ENCODE results near the gene RMDN3.

The RMDN3 gene

DNA sequence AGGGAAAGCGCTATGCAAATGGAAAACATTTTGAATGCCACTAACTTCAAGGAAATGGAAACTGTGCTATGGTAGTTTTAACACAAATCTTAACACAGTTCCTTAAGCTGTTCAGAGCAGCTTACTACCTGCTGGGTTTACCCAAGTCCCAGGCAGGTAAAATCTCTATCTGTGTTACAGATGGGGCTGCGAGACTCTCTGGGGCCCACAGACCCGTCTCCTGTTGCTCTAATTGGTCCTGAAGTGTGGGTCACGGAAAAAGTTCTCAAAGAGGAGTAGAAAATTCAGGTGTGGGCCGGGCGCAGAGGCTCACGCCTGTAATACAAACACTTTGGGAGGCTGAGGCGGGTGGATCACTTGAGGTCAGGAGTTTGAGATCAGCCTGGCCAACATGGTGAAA lies 34.9 kb upstream of the RMDN3 start:
- TF ChIP-seq SPI1 (IDR thresholded peaks at IDR 0.05; ENCODE audit: low read depth, low read length): no peak
- TF ChIP-seq POLR2A (IDR thresholded peaks at IDR 0.05; ENCODE audit: low read depth, low read length): no peak
- TF ChIP-seq POLR2AphosphoS5 (IDR thresholded peaks at IDR 0.05; ENCODE audit: low read depth, low read length): no peak
- no peak for TF ChIP-seq POU2F2 (IDR thresholded peaks at IDR 0.05; ENCODE audit: low read depth, low read length)
- TF ChIP-seq PAX5 (IDR thresholded peaks at IDR 0.05; ENCODE audit: insufficient read depth, low read length, severe bottlenecking): no peak
- TF ChIP-seq TAF1 (IDR thresholded peaks at IDR 0.05; ENCODE audit: low read depth, low read length): no peak
- DNase-seq (ENCODE audit: insufficient read length, low spot score) (no peak), FAIRE-seq (no peak)

DNA sequence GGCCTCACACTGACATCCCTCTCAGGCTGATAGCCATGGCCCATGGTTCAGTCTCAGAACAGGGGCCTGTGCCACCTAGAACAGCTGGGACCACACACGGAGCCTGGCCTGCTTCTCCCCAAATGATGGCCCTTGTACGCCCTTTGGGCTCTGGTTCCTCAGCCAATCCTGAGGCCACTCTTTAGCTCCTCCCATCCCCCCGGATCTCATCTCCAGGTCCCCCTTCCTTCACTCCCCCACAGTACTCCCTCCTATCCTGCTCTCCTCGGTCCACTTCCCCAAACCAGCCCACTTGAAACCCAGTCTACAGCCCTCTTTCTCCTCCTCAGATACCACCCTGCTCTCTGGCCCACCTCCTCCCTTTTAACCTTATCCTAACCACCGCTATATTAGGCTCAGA lies 34.1 kb upstream of the RMDN3 start:
- no peak for DNase-seq (ENCODE audit: insufficient read length, low spot score)
- FAIRE-seq: no peak
- TF ChIP-seq POLR2A (IDR thresholded peaks at IDR 0.05; ENCODE audit: low read depth, low read length) (no peak), SPI1 (IDR thresholded peaks at IDR 0.05; ENCODE audit: low read depth, low read length) (no peak), TAF1 (IDR thresholded peaks at IDR 0.05; ENCODE audit: low read depth, low read length) (no peak), POLR2AphosphoS5 (IDR thresholded peaks at IDR 0.05; ENCODE audit: low read depth, low read length) (no peak), PAX5 (IDR thresholded peaks at IDR 0.05; ENCODE audit: insufficient read depth, low read length, severe bottlenecking) (no peak), POU2F2 (IDR thresholded peaks at IDR 0.05; ENCODE audit: low read depth, low read length) (no peak)

DNA sequence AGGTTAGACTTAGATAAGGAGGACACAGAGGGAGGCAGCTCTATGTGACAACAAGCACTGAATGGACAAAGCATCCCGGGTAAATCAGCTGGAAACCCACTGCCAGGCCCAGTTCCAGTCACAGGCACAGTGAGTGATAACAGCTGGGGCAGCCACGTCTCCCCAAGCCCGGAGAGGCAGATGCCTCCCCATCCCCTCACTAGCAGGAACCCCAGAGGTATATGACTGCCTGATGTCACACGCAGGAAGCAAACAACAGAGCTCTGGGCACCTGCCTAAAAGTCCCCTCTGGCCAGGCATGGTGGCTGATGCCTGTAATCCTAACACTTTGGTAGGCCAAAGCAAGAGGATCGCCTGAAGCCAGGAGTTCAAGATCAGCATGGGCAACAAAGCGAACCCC lies 32.9 kb upstream of the RMDN3 start:
- DNase-seq (ENCODE audit: insufficient read length, low spot score) (no peak), FAIRE-seq (no peak)
- TF ChIP-seq POU2F2 (IDR thresholded peaks at IDR 0.05; ENCODE audit: low read depth, low read length): no peak
- no peak for TF ChIP-seq SPI1 (IDR thresholded peaks at IDR 0.05; ENCODE audit: low read depth, low read length)
- TF ChIP-seq TAF1 (IDR thresholded peaks at IDR 0.05; ENCODE audit: low read depth, low read length): no peak

DNA sequence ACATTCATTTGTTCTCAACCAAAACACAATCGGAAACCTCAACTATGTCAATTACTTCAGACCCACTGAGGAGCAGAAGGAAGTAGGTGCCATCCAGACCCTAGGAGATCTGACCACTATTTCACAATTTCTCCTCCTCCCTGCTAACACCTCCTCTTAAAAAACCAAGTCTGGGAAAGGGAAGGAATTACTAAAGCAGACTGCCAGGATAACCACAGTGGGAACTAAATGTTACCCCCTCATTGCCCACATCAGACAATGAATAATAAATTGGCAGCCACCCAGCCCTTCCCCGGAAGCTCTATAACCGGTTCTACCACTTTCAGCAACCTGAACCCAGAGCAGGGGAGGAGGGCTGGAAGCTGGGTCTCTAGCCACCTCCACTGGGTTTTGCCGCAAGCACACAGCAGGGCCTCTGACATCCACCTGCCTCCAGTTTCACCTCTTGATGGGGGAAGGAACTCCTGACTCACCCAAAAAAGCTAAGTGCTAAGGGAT lies 32.3 kb upstream of the RMDN3 start:
- no peak for TF ChIP-seq SPI1 (IDR thresholded peaks at IDR 0.05; ENCODE audit: low read depth, low read length)
- TF ChIP-seq TAF1 (IDR thresholded peaks at IDR 0.05; ENCODE audit: low read depth, low read length): no peak
- TF ChIP-seq POLR2A (IDR thresholded peaks at IDR 0.05; ENCODE audit: low read depth, low read length): no peak
- TF ChIP-seq PAX5 (IDR thresholded peaks at IDR 0.05; ENCODE audit: insufficient read depth, low read length, severe bottlenecking): no peak
- no peak for TF ChIP-seq POU2F2 (IDR thresholded peaks at IDR 0.05; ENCODE audit: low read depth, low read length)
- TF ChIP-seq POLR2AphosphoS5 (IDR thresholded peaks at IDR 0.05; ENCODE audit: low read depth, low read length): no peak
- DNase-seq (ENCODE audit: insufficient read length, low spot score) (no peak), FAIRE-seq (no peak)

DNA sequence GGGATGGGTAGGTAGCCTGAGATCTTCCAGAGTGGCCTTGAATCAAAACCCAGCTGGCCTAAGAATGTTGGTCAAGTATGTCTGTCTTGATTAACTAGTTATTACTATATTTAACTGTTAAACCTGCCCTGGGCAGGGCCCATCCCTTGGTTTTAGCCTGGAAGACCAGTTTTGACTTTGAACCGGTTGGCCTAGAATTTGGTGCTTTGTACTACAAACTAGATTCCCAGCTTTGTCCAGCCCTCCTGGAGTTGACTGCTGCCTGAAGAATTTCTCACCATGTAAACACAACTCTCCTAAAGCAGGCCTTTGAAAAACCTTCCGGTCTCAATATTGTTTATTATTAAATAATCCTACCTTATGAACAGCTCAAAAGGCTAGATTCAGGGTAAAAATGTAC lies 30.8 kb upstream of the RMDN3 start:
- FAIRE-seq (no peak), DNase-seq (ENCODE audit: insufficient read length, low spot score) (no peak)
- TF ChIP-seq SPI1 (IDR thresholded peaks at IDR 0.05; ENCODE audit: low read depth, low read length) (no peak), TAF1 (IDR thresholded peaks at IDR 0.05; ENCODE audit: low read depth, low read length) (no peak), POLR2A (IDR thresholded peaks at IDR 0.05; ENCODE audit: low read depth, low read length) (no peak), POU2F2 (IDR thresholded peaks at IDR 0.05; ENCODE audit: low read depth, low read length) (no peak), PAX5 (IDR thresholded peaks at IDR 0.05; ENCODE audit: insufficient read depth, low read length, severe bottlenecking) (no peak), POLR2AphosphoS5 (IDR thresholded peaks at IDR 0.05; ENCODE audit: low read depth, low read length) (no peak)

DNA sequence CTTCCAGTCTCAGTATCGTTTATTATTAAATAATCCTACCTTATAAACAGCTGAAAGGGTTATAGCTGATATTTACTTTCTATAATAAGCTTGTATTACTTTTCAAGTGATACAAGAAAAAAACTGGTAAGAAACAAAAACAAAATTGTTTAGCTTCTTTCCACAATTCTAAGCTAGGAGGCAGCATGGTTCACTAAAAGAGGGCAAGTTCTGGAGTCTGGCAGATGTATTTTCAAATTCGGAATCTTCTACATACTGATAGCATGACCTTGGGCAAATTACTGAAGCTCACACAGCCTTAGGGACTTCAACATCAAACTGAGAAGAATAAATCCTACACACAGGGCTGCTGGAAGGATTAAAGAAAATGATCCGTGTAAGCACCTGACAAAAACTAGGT lies 30.1 kb upstream of the RMDN3 start:
- TF ChIP-seq TAF1 (IDR thresholded peaks at IDR 0.05; ENCODE audit: low read depth, low read length) (no peak), POLR2AphosphoS5 (IDR thresholded peaks at IDR 0.05; ENCODE audit: low read depth, low read length) (no peak), POU2F2 (IDR thresholded peaks at IDR 0.05; ENCODE audit: low read depth, low read length) (no peak), PAX5 (IDR thresholded peaks at IDR 0.05; ENCODE audit: insufficient read depth, low read length, severe bottlenecking) (no peak), SPI1 (IDR thresholded peaks at IDR 0.05; ENCODE audit: low read depth, low read length) (no peak), POLR2A (IDR thresholded peaks at IDR 0.05; ENCODE audit: low read depth, low read length) (no peak)
- DNase-seq (ENCODE audit: insufficient read length, low spot score) (no peak), FAIRE-seq (no peak)

DNA sequence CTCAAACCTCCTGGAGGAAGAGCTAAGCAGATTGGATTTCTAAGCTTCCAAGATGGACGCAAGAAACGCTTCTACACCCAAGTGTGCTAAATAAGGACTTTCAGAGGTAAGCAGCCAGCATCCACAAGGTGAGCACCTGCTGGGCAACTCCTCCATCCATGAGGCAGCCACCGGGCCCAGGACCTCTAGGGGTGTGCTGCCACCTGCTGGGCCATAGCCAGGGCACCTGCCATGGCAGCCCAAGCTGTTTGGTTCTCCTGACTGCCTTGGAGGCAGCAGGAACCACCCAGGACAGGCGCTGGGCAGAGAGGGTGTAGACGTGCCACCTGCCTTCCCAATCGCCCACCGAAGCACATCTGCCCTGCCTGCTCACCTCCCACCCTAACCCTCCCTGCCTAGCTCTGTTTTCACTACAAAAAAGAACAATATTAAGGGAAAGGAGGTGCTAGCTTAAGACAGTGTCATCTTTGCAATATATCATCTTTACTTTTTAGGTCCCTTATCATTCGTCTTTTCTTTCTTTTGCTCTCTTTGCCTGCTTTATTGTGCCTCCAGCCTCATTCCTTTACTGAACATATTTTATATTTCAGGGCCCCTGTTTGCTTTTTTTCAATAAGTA lies 27.7 kb upstream of the RMDN3 start:
- FAIRE-seq: peak; percentile 99
- TF ChIP-seq SPI1 (IDR thresholded peaks at IDR 0.05; ENCODE audit: low read depth, low read length) (no peak), POLR2A (IDR thresholded peaks at IDR 0.05; ENCODE audit: low read depth, low read length) (no peak), TAF1 (IDR thresholded peaks at IDR 0.05; ENCODE audit: low read depth, low read length) (no peak), PAX5 (IDR thresholded peaks at IDR 0.05; ENCODE audit: insufficient read depth, low read length, severe bottlenecking) (no peak), POLR2AphosphoS5 (IDR thresholded peaks at IDR 0.05; ENCODE audit: low read depth, low read length) (no peak), POU2F2 (IDR thresholded peaks at IDR 0.05; ENCODE audit: low read depth, low read length) (no peak)
- peak; percentile 64 for DNase-seq (ENCODE audit: insufficient read length, low spot score)

DNA sequence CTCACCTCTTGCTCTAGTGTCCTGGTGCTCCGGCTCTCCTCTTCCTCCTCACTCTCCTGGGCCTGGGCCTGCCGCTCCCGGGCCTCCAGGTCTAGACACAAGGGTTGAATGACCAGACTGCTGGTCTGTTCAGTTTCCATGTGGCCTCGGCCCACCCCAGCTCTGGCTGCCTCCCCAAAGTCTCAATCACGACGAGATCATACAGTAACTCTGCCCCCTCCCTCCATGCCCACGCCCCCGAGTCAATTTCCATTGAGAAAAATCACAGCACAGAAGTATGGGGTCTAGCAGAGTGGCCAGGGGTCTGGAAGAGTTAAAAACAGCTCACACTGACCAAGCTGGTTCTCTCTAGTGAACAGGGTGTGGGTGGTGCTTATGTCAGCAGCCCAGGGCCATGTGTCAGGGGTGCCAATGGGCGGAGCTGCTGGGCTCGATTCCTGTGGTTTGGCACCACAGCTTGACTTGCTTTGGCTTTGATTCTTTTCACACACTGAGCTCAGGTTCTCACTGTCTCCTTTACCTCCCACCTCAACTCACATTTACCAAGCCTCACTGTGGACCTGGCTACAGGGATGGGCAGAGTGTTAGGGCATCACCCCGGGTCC lies 21.6 kb upstream of the RMDN3 start:
- DNase-seq (ENCODE audit: insufficient read length, low spot score) (no peak), FAIRE-seq (no peak)
- TF ChIP-seq POLR2AphosphoS5 (IDR thresholded peaks at IDR 0.05; ENCODE audit: low read depth, low read length) (no peak), SPI1 (IDR thresholded peaks at IDR 0.05; ENCODE audit: low read depth, low read length) (no peak), POLR2A (IDR thresholded peaks at IDR 0.05; ENCODE audit: low read depth, low read length) (no peak), TAF1 (IDR thresholded peaks at IDR 0.05; ENCODE audit: low read depth, low read length) (no peak), POU2F2 (IDR thresholded peaks at IDR 0.05; ENCODE audit: low read depth, low read length) (no peak), PAX5 (IDR thresholded peaks at IDR 0.05; ENCODE audit: insufficient read depth, low read length, severe bottlenecking) (no peak)

DNA sequence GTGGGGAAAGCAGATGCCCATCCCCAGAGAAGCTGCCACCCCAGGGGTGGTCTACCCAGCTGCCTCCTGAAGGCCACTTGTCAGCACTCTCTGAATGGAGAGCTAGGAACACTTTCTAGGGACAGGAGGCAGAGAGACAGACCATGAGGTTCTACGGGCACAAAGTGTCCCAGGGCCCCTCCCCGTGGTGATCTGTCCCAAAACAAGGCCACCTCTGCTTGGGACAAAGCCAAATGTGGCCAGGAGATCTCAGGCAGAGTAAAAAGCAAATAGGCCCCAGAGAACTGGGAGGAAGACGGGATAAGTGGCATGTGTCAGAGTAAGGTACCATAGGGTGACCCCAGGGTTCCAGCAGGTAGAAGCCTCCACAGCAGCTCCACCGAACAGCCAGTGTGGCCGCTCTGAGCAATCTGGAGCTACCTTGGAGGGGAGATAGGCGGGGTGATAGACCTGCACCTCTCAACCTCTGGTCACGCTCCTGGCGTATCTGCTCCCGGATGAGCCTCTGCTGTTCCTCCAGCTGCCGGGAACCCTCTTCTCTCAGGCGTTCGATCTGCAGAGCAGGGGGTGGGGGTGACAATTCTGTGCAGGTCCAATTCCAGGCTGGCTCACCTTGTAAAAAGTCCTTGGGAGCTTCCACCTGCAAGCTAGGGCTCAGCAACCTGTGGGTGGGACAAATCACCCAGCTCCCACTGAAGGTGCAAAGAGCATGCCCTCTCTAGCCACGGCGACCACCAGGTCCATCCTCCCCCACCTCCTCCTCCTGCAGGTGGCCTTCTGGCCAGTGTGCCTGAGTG lies 20.9 kb upstream of the RMDN3 start:
- DNase-seq (ENCODE audit: insufficient read length, low spot score) (no peak), FAIRE-seq (no peak)
- TF ChIP-seq SPI1 (IDR thresholded peaks at IDR 0.05; ENCODE audit: low read depth, low read length) (no peak), PAX5 (IDR thresholded peaks at IDR 0.05; ENCODE audit: insufficient read depth, low read length, severe bottlenecking) (no peak), TAF1 (IDR thresholded peaks at IDR 0.05; ENCODE audit: low read depth, low read length) (no peak), POLR2A (IDR thresholded peaks at IDR 0.05; ENCODE audit: low read depth, low read length) (no peak), POU2F2 (IDR thresholded peaks at IDR 0.05; ENCODE audit: low read depth, low read length) (no peak), POLR2AphosphoS5 (IDR thresholded peaks at IDR 0.05; ENCODE audit: low read depth, low read length) (no peak)

Data from GM12891 (cell line).